GM21447 (cell line): ENCODE measurements around the gene SERPING1.

Source experiments
- ATAC-seq: cut with Tn5 transposase; IDR thresholded peaks from one replicate; pipeline ENCODE4 v1.9.1; 2021; ENCODE audit not compliant: unreplicated experiment

The SERPING1 gene

DNA sequence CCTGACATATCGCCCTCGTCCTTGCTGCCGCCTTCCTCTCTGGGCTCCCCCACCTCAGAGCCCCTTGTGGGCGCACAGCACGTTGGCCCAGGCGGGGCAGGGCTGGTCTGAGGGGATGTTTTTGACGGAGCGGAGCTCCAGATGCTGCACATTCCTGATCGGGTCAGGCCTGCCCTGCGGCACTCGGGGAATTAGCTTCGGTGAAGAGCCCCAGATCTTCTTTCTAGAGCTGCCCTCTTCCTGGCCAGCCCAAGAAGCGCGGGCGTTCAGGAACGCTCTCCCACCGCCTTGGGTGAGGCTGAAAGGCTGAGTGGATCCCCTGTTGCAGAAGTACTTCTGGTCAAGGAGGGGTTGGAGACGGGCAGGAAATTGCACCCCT, 40.1 kb downstream of the SERPING1 start:
- no peak for ATAC-seq

DNA sequence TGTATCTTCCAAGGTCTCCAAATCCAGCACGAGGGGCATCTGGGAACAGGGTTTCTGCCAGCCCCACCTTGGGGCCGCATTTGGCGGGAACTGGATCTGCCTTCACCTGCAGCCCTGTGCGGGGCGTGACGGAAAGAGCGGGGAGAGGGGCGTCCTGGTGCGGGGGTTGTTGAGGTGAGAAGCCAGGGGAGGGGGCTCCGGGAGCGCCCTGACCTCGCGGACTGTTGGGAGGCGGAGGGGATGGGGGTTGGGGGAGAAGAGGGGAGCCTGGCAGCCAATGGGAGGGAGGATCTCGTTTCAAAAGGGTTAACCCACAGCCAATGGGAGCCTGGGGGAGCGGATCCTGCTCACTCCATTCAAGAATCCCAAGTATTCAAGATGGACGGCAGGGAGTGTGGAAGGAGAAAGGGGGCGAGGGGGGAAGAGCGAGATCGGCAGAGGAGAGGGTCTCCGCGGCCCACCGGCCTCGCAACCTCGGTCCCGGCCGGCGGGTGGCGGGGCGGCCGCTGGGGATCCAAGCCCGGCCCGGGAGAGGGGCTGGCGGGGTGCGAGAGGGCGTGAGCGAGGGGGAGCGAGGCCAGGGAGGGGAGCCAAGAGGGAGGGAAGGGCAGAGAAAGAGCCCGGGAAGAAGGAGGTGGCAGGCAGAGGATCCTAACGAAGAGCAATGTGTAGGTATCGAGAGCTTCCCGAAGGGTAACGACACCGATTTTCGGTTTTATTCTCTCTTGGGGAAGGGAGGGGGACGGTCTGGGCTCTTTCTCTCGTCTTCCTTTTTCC, 40.7 kb downstream of the SERPING1 start:
- ATAC-seq, result peak; percentile 57

GRCh38 chr11:57638811-57639320, 41.4 kb downstream of the SERPING1 start:
- no peak for ATAC-seq

GRCh38 chr11:57639321-57640067, 42.0 kb downstream of the SERPING1 start:
- ATAC-seq, result no peak

- no peak for ATAC-seq
Measured at GRCh38 chr11:57640068-57640800, 42.7 kb downstream of the SERPING1 start.

- ATAC-seq, result no peak
Measured at GRCh38 chr11:57641011-57641807, 43.7 kb downstream of the SERPING1 start.

DNA sequence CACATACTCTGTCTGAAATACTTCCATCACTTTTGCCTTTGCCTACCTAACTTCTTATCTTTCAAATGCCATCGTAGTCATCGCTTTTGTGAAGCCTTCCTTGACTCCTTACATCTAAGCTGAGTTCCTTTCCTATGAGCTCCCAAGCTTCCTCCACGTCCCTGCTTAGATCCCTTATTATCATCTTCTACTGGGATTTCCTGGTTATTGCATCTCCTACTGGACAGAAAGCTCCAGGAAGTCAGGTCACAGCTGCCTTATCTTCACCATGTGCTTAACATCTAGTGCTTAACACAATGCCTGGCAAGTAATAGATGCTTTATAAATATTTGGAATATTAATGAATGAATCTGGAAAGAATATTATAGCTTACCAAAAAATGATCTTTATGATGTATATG, 46.3 kb downstream of the SERPING1 start:
- no peak for ATAC-seq

GRCh38 chr11:57644748-57645688, 47.5 kb downstream of the SERPING1 start:
- ATAC-seq, result peak; percentile 33

- ATAC-seq, result no peak
Measured at GRCh38 chr11:57645689-57646085, 48.2 kb downstream of the SERPING1 start.

- ATAC-seq, result peak; percentile 39
Measured at GRCh38 chr11:57646194-57646798, 48.8 kb downstream of the SERPING1 start.

DNA sequence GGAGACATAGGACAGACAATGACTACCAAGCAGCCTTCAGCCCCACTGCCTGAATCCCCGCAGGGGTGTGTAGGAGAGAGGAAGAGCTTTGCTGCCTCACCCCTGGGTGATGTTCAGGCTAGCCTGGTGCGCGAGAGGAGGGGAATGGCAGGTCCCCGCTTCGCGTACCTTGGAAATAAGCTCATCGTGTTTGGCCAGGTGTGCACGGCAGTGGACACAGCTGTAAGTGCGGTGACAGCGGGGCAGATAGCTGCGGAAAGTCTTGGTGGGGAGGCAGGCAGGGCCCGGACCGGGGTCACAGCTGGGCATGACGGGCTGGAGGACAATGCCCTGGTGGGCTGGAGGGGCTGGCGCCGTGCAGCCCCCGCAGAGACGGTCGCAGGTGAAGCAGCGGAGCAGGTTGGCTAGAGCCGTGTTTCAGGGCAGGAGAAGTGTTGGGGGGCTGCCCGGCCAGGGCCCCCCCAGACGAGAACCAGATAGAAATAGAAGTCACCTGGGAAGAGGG, 49.4 kb downstream of the SERPING1 start:
- no peak for ATAC-seq

- ATAC-seq, result no peak
Measured at GRCh38 chr11:57647372-57647771, 49.9 kb downstream of the SERPING1 start.

- ATAC-seq, result peak; percentile 28
Measured at GRCh38 chr11:57647960-57648800, 50.7 kb downstream of the SERPING1 start.

DNA sequence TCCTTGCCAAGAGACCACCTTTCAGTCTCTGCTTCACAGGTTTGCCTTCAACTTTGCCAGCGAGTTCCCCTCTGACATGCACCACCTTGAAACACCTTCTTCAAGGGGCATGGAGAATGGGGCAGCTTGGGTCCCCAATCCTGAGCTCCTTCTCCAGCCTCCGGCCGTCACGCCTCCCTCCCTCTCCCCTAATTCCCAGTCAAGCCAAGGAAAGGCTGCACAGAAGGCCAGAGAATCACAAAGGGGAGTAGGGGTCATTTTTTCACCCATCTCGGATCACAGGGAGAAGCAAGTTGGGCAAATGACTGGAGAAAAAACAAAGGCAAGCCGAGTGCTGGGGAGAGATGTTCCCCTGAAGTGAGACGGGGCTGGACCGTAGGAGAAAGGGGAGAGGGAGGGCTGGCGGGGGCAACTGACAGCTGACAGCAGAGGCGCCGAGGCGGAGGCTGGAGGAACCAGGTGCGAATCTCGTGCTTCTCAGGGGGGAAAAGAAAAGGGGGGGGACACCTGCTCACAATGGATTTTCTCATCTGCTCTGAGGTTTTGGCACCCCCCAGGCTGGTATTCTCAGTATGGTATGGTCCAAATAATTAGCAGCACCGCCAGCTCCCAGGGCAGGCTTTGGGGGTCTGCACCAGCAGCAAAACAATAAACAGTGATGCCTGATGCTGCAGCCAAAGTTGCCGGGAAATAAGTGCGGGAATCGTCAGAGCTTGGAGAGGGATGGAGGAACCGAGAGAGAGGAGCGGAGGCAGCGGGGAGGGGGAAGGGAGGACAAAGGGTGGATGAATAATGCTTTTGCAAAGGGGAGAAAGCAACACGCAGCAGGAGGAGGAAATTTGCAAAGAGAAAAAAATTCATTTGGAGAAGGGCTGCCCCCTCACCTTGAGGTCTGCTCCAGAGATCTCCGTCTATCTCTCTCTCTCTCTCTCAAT, 51.6 kb downstream of the SERPING1 start:
- no peak for ATAC-seq

GRCh38 chr11:57649826-57650738, 52.6 kb downstream of the SERPING1 start, which contains the start of gene YPEL4:
TSS of gene YPEL4 (minus strand) at chr11:57649912. CDS start at chr11:57647107, 2,805 bp downstream.
- ATAC-seq, result no peak

- ATAC-seq, result no peak
Measured at GRCh38 chr11:57650739-57651090, 53.2 kb downstream of the SERPING1 start.
